Thyroid gland (tissue), 4 donors: ENCODE data around the gene MAPK7. TPM values are rescaled to one million over a fixed set of nuclear protein-coding genes. Genes with fewer than 3 reads are reported as not detected.

ENCODE experiments used
- DNase-seq, 2 donors: peaks; one replicate each; pipeline ENCODE4 v3.0.0-alpha.2; 2019
- H3K27ac ChIP-seq, 3 donors: fragments of 200-600 bp; sonication (generic); 1 replicate in 2 of 3; 2 replicates in 1 of 3; pipeline ENCODE4 v1.5.1; 2016 to 2019; ENCODE audit warnings: mild to moderate bottlenecking in 1 of 3, moderate library complexity in 1 of 3
- H3K27me3 ChIP-seq: fragments of 200-600 bp; sonication (generic); one replicate; pipeline ENCODE4 v1.5.1; 2019
- H3K36me3 ChIP-seq, 2 donors: fragments of 200-600 bp; sonication (generic); one replicate each; pipeline ENCODE4 v1.5.1; 2016 to 2019
- H3K4me1 ChIP-seq, 2 donors: fragments of 200-600 bp; sonication (generic); one replicate each; pipeline ENCODE4 v1.5.1; 2017 to 2019
- H3K4me3 ChIP-seq, 3 donors: fragments of 200-600 bp; sonication (generic); replicated peaks in 1 of 3; 1 replicate in 2 of 3; 2 replicates in 1 of 3; pipeline ENCODE4 v1.5.1; 2016; ENCODE audit warnings: mild to moderate bottlenecking in 1 of 3
- H3K9me3 ChIP-seq: fragments of 200-600 bp; sonication (generic); one replicate; pipeline ENCODE4 v1.5.1; 2017
- POLR2A ChIP-seq, 2 donors: fragments of 450-650 bp; IDR thresholded peaks; one replicate each; pipeline ENCODE4 v1.6.1; 2017; ENCODE audit warnings: antibody characterized with exemption in 2 of 2, mild to moderate bottlenecking in 2 of 2, moderate library complexity in 1 of 2
- WGBS, 2 donors: methylation state at CpG; one replicate each; pipeline ENCODE4 v1.1.5; 2017; 5-methylcytosine and 5-hydroxymethylcytosine counted together
- intact Hi-C: fragments of 100-400 bp; cut with DNase I; formaldehyde crosslinking; loops from one replicate; pipeline ENCODE4 v1.15.1; 2023
- total RNA-seq, 4 donors: library from RNA; depleted of rRNA; stranded (reverse); fragments of >200 nt; gene quantifications; one replicate each; pipeline ENCODE4 v1.2.3, GENCODE V29; 2016
- TF ChIP-seq, protein P1 (sequence below), 6 experiments: fragments of 200-600 bp in 3 of 6; fragments of 450-650 bp in 3 of 6; sonication (generic) in 3 of 6; IDR thresholded peaks; one replicate each; pipeline ENCODE4 v1.5.1; 2016 to 2019; ENCODE audit warnings: antibody characterized with exemption in 6 of 6, mild to moderate bottlenecking in 2 of 6, inconsistent platforms in 1 of 6, moderate library complexity in 1 of 6

The MAPK7 gene
- total RNA-seq, 4 donors from 2014 or later = 22.4 to 46.5 (median 31.3) TPM

DNA sequence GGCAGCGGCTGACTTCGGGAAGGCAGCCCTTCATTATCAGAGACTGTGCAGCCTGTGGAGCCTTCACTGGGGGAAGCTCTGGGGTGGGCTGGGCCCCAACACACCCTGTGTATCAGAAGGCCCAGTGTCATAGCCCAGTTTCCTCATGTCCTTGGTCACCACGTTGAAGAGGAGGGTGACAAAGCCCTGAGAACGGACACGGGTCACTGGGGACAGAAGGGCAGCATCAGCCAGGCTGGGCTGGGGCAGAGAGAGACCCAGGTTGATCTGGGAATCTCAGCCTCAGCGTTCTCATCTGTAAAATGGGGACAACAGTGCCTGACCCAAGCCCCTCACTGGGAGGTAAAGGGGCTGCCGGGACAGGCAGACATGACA lies 35.1 kb upstream of the MAPK7 start:
- intact Hi-C loops = no loop called here
- no peaks in the 10 kb centered on the region for H3K36me3 ChIP-seq
- TF ChIP-seq, protein P1, sequence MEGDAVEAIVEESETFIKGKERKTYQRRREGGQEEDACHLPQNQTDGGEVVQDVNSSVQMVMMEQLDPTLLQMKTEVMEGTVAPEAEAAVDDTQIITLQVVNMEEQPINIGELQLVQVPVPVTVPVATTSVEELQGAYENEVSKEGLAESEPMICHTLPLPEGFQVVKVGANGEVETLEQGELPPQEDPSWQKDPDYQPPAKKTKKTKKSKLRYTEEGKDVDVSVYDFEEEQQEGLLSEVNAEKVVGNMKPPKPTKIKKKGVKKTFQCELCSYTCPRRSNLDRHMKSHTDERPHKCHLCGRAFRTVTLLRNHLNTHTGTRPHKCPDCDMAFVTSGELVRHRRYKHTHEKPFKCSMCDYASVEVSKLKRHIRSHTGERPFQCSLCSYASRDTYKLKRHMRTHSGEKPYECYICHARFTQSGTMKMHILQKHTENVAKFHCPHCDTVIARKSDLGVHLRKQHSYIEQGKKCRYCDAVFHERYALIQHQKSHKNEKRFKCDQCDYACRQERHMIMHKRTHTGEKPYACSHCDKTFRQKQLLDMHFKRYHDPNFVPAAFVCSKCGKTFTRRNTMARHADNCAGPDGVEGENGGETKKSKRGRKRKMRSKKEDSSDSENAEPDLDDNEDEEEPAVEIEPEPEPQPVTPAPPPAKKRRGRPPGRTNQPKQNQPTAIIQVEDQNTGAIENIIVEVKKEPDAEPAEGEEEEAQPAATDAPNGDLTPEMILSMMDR (IDR thresholded peaks at IDR 0.05) = no peak
- peaks cover 0 to 22% of the 10 kb centered on the region in 2 donors for H3K4me1 ChIP-seq
- H3K9me3 ChIP-seq = no peaks in the 10 kb centered on the region
- no peak overlapping the region for H3K4me3 ChIP-seq
- DNase-seq = no peak
- WGBS, 2 donors = 70 to 77% methylated on average over 2 to 4 of the region's 7 CpGs
- H3K27ac ChIP-seq = no peak overlapping the region
- H3K27me3 ChIP-seq = no peaks in the 10 kb centered on the region

DNA sequence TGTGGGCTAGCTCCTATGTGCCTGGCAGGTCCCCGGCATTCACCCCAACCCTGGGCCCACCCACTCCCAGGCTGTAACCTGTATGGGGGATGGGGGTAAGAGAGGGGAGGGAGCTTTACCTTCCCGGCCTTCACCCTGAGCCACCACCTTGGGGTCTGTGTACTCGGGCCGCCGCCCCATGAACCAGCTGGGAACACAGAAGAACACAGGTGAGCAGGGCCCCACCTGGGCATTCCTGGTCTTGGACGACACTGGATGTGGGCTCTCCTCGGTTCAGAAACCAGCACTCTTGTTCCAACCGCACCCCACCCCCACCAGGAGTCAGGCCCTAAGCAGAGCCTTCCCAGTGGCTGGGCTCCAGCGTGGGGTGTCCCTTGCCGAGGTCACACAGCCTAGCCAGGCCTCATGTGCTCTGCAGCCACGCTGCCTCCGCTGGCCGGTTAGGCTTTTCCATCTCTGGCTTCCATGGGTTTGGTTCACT lies 34.6 kb upstream of the MAPK7 start:
- peaks cover 0 to 22% of the 10 kb centered on the region in 2 donors for H3K4me1 ChIP-seq
- 75 to 80% methylated on average over 9 to 11 of the region's 13 CpGs for WGBS, 2 donors
- intact Hi-C loops = no loop called here
- H3K4me3 ChIP-seq = no peak overlapping the region
- no peaks in the 10 kb centered on the region for H3K27me3 ChIP-seq
- no peaks in the 10 kb centered on the region for H3K36me3 ChIP-seq
- DNase-seq = no peak
- no peak overlapping the region for H3K27ac ChIP-seq
- no peaks in the 10 kb centered on the region for H3K9me3 ChIP-seq
- TF ChIP-seq, protein P1 (IDR thresholded peaks at IDR 0.05) = no peak
- TF ChIP-seq POLR2A (IDR thresholded peaks at IDR 0.05) = no peak

DNA sequence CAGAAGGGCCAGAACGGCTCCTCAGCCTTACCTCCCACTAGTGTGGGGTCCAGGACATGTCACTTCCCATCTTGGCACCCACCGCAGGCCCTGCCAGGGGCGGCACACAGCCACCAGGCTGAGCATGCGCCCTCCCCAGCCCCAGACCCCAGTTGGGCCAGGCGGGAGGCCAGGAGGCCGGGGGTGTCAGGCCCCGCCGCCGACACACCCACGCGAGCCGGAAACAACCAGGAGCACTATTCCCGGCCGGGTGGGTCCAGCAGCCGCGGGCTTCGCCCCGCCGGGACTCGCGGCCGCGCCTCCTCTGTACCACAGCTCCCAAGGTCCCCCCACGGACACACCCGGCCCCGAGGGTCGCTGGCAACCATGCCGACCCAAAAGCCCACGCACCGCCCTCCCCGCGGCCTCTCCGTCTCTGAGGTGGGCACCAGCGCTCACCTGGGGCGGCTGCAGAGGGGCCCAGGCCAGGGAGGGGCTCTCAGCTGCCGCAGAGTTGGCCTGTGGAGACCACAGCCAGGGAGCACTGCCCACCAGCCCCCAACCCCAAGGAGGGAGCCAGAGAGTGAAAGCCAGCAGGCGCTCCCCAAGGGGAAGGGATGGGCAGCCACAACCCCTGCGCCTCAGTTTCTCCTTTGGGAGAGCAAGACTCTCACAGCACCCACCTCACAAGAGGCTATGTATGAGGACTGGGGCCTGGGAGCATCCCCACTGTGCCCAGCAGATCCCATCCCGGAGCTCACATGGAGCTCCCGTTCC lies 33.8 kb upstream of the MAPK7 start:
- WGBS, 2 donors = 89% methylated on average over 23 to 25 of the region's 40 CpGs

DNA sequence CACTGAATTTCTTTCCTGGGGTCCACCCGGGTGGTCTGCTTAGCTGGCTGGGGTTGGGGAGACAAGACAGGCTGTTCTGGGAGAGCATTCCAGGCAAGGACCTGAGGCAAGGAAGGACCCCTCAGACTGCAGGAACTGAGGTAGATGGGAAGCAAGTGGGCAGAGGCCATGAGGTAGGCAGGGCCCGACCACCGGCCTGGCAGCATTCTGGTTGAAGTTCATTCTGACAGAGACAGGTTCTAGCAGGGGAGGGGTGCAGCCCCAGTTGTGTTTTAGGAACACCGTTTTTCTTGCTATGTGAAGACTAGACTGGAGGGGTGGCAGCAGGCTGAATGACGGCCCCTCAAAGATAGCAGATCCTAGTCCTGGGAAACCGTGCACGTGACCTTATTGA lies 33.2 kb upstream of the MAPK7 start:
- Histone ChIP-seq H3K4me3 (no peak overlapping the region), H3K27me3 (no peaks in the 10 kb centered on the region), H3K27ac (no peak overlapping the region), H3K36me3 (peaks cover 0 to 6% of the 10 kb centered on the region in 2 donors), H3K9me3 (no peaks in the 10 kb centered on the region), H3K4me1 (peaks cover 0 to 22% of the 10 kb centered on the region in 2 donors)
- WGBS, 2 donors = 86 to 95% methylated on average over 7 of the region's 7 CpGs
- no peak for DNase-seq
- TF ChIP-seq, protein P1 (IDR thresholded peaks at IDR 0.05) = no peak
- TF ChIP-seq POLR2A (IDR thresholded peaks at IDR 0.05) = no peak
- intact Hi-C loops = no loop called here

More for the DNA sequence above, 33.8 kb upstream of the MAPK7 start:
- H3K9me3 ChIP-seq = no peaks in the 10 kb centered on the region
- no peak for DNase-seq
- no peak overlapping the region for H3K4me3 ChIP-seq
- intact Hi-C loops = no loop called here
- H3K27me3 ChIP-seq = no peaks in the 10 kb centered on the region
- peaks cover 0 to 5% of the 10 kb centered on the region in 2 donors for H3K36me3 ChIP-seq
- peaks cover 0 to 22% of the 10 kb centered on the region in 2 donors for H3K4me1 ChIP-seq
- no peak overlapping the region for H3K27ac ChIP-seq
- TF ChIP-seq POLR2A (IDR thresholded peaks at IDR 0.05) = no peak
- TF ChIP-seq, protein P1 (IDR thresholded peaks at IDR 0.05) = no peak
